Natural killer cell (primary cell): Measurements from ENCODE around the gene NDUFAF3. TPM values are rescaled to one million over a fixed set of nuclear protein-coding genes. Genes with fewer than 3 reads are reported as not detected.

Experiments used
- ATAC-seq, 3 donors: fragments of 150-1000 bp in 2 of 3; fragments of 200-7000 bp in 1 of 3; cut with Tn5 transposase; 1 replicate in 1 of 3; 2 replicates in 2 of 3; pipeline ENCODE4 v1.10.0; 2021; ENCODE audit warnings: mild to moderate bottlenecking in 2 of 3, moderate library complexity in 2 of 3
- DNase-seq, 2 donors: peaks; one replicate each; pipeline versions ENCODE4 v3.0.0 to v3.0.0-alpha.2; 2013 to 2021; ENCODE audit warnings: mixed read lengths in 1 of 2
- H3K27ac ChIP-seq: one replicate; pipeline ENCODE4 v1.5.1; 2013; ENCODE audit warnings: mild to moderate bottlenecking, low read length
- H3K27me3 ChIP-seq: one replicate; pipeline ENCODE4 v1.6.1; 2013; ENCODE audit warnings: low read length; ENCODE audit not compliant: control insufficient read depth, insufficient read depth
- H3K36me3 ChIP-seq: one replicate; pipeline ENCODE4 v1.6.1; 2013; ENCODE audit warnings: low read length; ENCODE audit not compliant: control insufficient read depth, insufficient read depth
- H3K4me1 ChIP-seq: one replicate; pipeline ENCODE4 v1.6.1; 2013; ENCODE audit warnings: low read length; ENCODE audit not compliant: control insufficient read depth, insufficient read depth
- H3K4me3 ChIP-seq: one replicate; pipeline ENCODE4 v1.5.1; 2013; ENCODE audit warnings: low read length
- H3K9me3 ChIP-seq: one replicate; pipeline ENCODE4 v1.6.1; 2013; ENCODE audit warnings: low read length; ENCODE audit not compliant: control insufficient read depth, insufficient read depth
- H3K27ac Mint-ChIP-seq, 2 donors: one replicate each; pipeline ENCODE4 v1.8.0; 2022; ENCODE audit warnings: mild to moderate bottlenecking in 2 of 2, mixed read lengths in 2 of 2, moderate library complexity in 1 of 2
- H3K27me3 Mint-ChIP-seq, 2 donors: one replicate each; pipeline ENCODE4 v1.8.0; 2022; ENCODE audit warnings: low read depth in 2 of 2, mixed read lengths in 2 of 2
- H3K36me3 Mint-ChIP-seq: one replicate; pipeline ENCODE4 v1.8.0; 2022; ENCODE audit warnings: mixed read lengths
- H3K4me1 Mint-ChIP-seq, 2 donors: one replicate each; pipeline ENCODE4 v1.8.0; 2022; ENCODE audit warnings: mixed read lengths in 2 of 2
- H3K4me3 Mint-ChIP-seq: one replicate; pipeline ENCODE4 v1.8.0; 2022; ENCODE audit warnings: mild to moderate bottlenecking, moderate library complexity, mixed read lengths
- H3K9me3 Mint-ChIP-seq, 2 donors: one replicate each; pipeline ENCODE4 v1.8.0; 2022; ENCODE audit warnings: mixed read lengths in 2 of 2
- CTCF ChIP-seq: fragments of 200-600 bp; IDR thresholded peaks from one replicate; pipeline ENCODE4 v1.8.0; 2022; ENCODE audit warnings: antibody characterized with exemption
- WGBS: methylation state at CpG from one replicate; pipeline ENCODE4 v1.1.7; 2013; ENCODE audit warnings: missing lambda C conversion rate; ENCODE audit not compliant: insufficient coverage; 5-methylcytosine and 5-hydroxymethylcytosine counted together
- intact Hi-C: fragments of 100-400 bp; cut with micrococcal nuclease; formaldehyde crosslinking; loops from one replicate; pipeline ENCODE4 v1.14.2; 2022
- total RNA-seq, 4 donors: library from RNA; stranded (reverse); fragments of 120-200 nt in 1 of 4; gene quantifications; one replicate each; pipeline versions ENCODE4 v1.2.3 to v1.2.4, GENCODE V29; 2013 to 2022

Gene NDUFAF3
- total RNA-seq, 3 donors from 2014 or later (not counting 1 experiment from before 2014, with no cell fraction given) = 51.0 to 72.9 (median 66.1) TPM

DNA sequence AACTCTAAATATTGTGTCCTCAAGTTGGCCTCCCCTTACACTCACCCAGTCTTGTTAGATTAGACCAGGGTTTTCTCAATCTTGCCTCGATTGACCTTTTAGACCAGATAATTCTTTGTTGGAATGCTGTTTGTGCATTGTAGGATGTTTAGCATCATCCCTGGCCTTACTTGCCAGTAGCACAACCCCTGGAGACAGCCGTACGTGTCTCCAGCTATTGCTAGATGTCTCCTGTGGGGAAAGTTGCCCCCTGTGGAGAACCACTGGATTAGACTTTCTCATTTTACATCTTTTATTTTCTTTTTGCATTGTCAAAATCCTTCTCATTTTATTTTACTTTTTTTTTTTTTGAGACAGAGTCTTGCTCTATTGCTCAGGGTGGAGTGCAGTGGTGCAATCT lies 12.5 kb upstream of the NDUFAF3 start:
- Histone ChIP-seq H3K27ac (no peak overlapping the region), H3K27me3 (no peaks in the 10 kb centered on the region), H3K4me1 (peaks cover 20% of the 10 kb centered on the region), H3K4me3 (no peak overlapping the region), H3K9me3 (no peaks in the 10 kb centered on the region), H3K36me3 (peaks cover 26% of the 10 kb centered on the region)
- WGBS = 95% methylated on average over 2 of the region's 3 CpGs
- no peaks in the 10 kb centered on the region for H3K9me3 Mint-ChIP-seq
- DNase-seq (no peak), ATAC-seq (no peak)
- no peaks in the 10 kb centered on the region for H3K27me3 Mint-ChIP-seq
- H3K4me1 Mint-ChIP-seq = peaks cover 21 to 28% of the 10 kb centered on the region in 2 donors
- intact Hi-C loops = loop anchor here (5.0 kb wide), 2 partner anchors 83 to 92 kb away; partner anchors contain the start of genes ARIH2 and QRICH1
- H3K4me3 Mint-ChIP-seq = peak overlapping the region; percentile 43
- TF ChIP-seq CTCF = no peak
- no peaks in the 10 kb centered on the region for H3K36me3 Mint-ChIP-seq
- peak overlapping the region; percentile 7 to 25 for H3K27ac Mint-ChIP-seq

DNA sequence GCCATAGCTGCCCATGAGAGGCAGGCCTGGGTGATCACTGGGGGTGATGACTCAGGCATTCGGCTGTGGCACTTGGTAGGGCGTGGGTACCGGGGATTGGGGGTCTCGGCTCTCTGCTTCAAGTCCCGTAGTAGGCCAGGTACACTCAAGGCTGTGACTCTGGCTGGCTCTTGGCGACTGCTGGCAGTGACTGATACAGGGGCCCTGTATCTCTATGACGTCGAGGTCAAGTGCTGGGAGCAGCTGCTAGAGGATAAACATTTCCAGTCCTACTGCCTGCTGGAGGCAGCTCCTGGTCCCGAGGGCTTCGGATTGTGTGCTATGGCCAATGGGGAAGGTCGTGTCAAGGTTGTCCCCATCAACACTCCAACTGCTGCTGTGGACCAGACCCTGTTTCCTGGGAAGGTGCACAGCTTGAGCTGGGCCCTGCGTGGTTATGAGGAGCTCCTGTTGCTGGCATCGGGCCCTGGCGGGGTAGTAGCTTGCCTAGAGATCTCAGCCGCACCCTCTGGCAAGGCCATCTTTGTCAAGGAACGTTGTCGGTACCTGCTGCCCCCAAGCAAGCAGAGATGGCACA lies 9.4 kb upstream of the NDUFAF3 start:
- Histone ChIP-seq H3K4me1 (peaks cover 18% of the 10 kb centered on the region), H3K9me3 (no peaks in the 10 kb centered on the region), H3K36me3 (peaks cover 43% of the 10 kb centered on the region), H3K27ac (no peak overlapping the region), H3K27me3 (no peaks in the 10 kb centered on the region), H3K4me3 (no peak overlapping the region)
- H3K4me1 Mint-ChIP-seq = peaks cover 14 to 20% of the 10 kb centered on the region in 2 donors
- DNase-seq (no peak), ATAC-seq (no peak)
- H3K27ac Mint-ChIP-seq = no peak overlapping the region
- 93% methylated on average over 17 of the region's 17 CpGs for WGBS
- H3K36me3 Mint-ChIP-seq = no peaks in the 10 kb centered on the region
- no peaks in the 10 kb centered on the region for H3K9me3 Mint-ChIP-seq
- no peak for TF ChIP-seq CTCF
- H3K4me3 Mint-ChIP-seq = no peak overlapping the region
- intact Hi-C loops = no loop called here
- H3K27me3 Mint-ChIP-seq = no peaks in the 10 kb centered on the region

- WGBS = 88% methylated on average over 19 of the region's 19 CpGs
- H3K27ac Mint-ChIP-seq = no peak overlapping the region
- no peaks in the 10 kb centered on the region for H3K36me3 Mint-ChIP-seq
- H3K4me3 ChIP-seq = no peak overlapping the region
- ATAC-seq (no peak), DNase-seq (no peak)
- no peak for TF ChIP-seq CTCF
- no peaks in the 10 kb centered on the region for H3K27me3 ChIP-seq
- H3K9me3 ChIP-seq = no peaks in the 10 kb centered on the region
- H3K4me1 ChIP-seq = peaks cover 17% of the 10 kb centered on the region
- no peaks in the 10 kb centered on the region for H3K9me3 Mint-ChIP-seq
- no peaks in the 10 kb centered on the region for H3K27me3 Mint-ChIP-seq
- H3K4me1 Mint-ChIP-seq = peaks cover 10 to 13% of the 10 kb centered on the region in 2 donors
- intact Hi-C loops = no loop called here
- H3K36me3 ChIP-seq = peaks cover 43% of the 10 kb centered on the region
- no peak overlapping the region for H3K27ac ChIP-seq
- no peak overlapping the region for H3K4me3 Mint-ChIP-seq
Observed at GRCh38 chr3:49013113-49013737, 8.7 kb upstream of the NDUFAF3 start.
